Right lobe of liver (tissue), 6 donors: ENCODE data around the gene ZC3H13. TPM values are rescaled to one million over a fixed set of nuclear protein-coding genes. Genes with fewer than 3 reads are reported as not detected.

Source experiments
- ATAC-seq, 4 donors: fragments of 200-7000 bp; cut with Tn5 transposase; one replicate each; pipeline ENCODE4 v1.9.1; 2020; ENCODE audit warnings: mild to moderate bottlenecking in 4 of 4, moderate library complexity in 4 of 4
- DNase-seq, 3 donors: peaks; one replicate each; pipeline ENCODE4 v3.0.0-alpha.2; 2020
- H3K27ac ChIP-seq, 3 donors: fragments of 200-600 bp; one replicate each; pipeline ENCODE4 v1.8.0; 2022
- H3K27me3 ChIP-seq, 2 donors: fragments of 200-600 bp; one replicate each; pipeline ENCODE4 v1.8.0; 2022
- H3K36me3 ChIP-seq, 4 donors: fragments of 200-600 bp; sonication (generic) in 1 of 4; one replicate each; pipeline versions ENCODE4 v1.5.1 to v1.8.0; 2017 to 2022; ENCODE audit warnings: control low read depth in 1 of 4
- H3K4me1 ChIP-seq, 4 donors: fragments of 200-600 bp; sonication (generic) in 1 of 4; one replicate each; pipeline versions ENCODE4 v1.5.1 to v1.8.0; 2017 to 2022; ENCODE audit warnings: control low read depth in 1 of 4
- H3K4me3 ChIP-seq, 3 donors: fragments of 200-600 bp; one replicate each; pipeline ENCODE4 v1.8.0; 2022
- H3K9me3 ChIP-seq, 4 donors: fragments of 200-600 bp; sonication (generic) in 1 of 4; one replicate each; pipeline versions ENCODE4 v1.5.1 to v1.8.0; 2017 to 2022; ENCODE audit warnings: control low read depth in 1 of 4
- POLR2A ChIP-seq: fragments of 450-650 bp; IDR thresholded peaks from one replicate; pipeline ENCODE4 v1.6.1; 2017; ENCODE audit warnings: antibody characterized with exemption, mild to moderate bottlenecking
- WGBS: methylation state at CpG from one replicate; pipeline ENCODE4 v1.1.6; 2018; ENCODE audit warnings: low coverage, low lambda C conversion rate; ENCODE audit not compliant: insufficient coverage; ENCODE audit errors: missing lambda C conversion rate; 5-methylcytosine and 5-hydroxymethylcytosine counted together
- intact Hi-C, 2 donors: fragments of 100-400 bp; cut with DNase I; formaldehyde crosslinking; loops; one replicate each; pipeline versions ENCODE4 v1.11.2 to v1.14.1; 2022
- total RNA-seq, 6 experiments: library from RNA; depleted of rRNA in 2 of 6; stranded (reverse); fragments of >200 nt in 2 of 6; fragmentation: NEBNext Ultra II Directional in 3 of 6; extraction: Animal tissue kit (Norgen Biotek cat#: 25700) in 3 of 6; gene quantifications; one replicate each; pipeline versions ENCODE4 v1.1.0 to v1.2.4, GENCODE V29; 2016 to 2023
- TF ChIP-seq, protein P1 (sequence below), 4 donors: fragments of 200-600 bp in 3 of 4; fragments of 450-650 bp in 1 of 4; IDR thresholded peaks; one replicate each; pipeline versions ENCODE4 v1.5.1 to v1.8.0; 2016 to 2022; ENCODE audit warnings: antibody characterized with exemption in 4 of 4, mild to moderate bottlenecking in 2 of 4
- donor health status: DM: no; HTN: yes; CAD: no.
- donor health status: DM: no; HTN: no; CAD: no.
- donor health status: DM: no; HTN: no; CAD: no.
- donor health status: DM: no; HTN: yes; CAD: no.
- donor health status: DM: no; HTN: yes; CAD: no.

Gene ZC3H13
- total RNA-seq, 6 experiments from 2014 or later: 20.3 to 52.8 (median 50.3) TPM

DNA sequence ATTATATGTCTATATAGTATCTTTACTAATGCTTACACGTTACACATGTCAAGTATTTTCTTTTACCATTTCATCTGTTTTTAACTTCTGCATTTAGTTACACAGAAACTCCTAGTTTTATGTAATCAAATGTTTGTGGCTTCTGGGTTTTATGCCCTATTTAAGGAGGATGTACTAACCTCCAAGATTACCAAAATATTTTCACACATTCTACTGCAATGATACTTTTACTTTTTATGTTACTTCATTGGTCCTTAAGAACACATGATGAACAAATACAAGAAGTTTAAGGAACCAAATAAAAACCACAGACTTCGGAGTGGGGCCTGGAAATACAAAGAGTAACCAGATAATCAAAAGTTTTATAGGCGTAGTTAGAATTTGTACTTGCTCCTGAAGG lies 37.2 kb downstream of the ZC3H13 start:
- TF ChIP-seq, protein P1, sequence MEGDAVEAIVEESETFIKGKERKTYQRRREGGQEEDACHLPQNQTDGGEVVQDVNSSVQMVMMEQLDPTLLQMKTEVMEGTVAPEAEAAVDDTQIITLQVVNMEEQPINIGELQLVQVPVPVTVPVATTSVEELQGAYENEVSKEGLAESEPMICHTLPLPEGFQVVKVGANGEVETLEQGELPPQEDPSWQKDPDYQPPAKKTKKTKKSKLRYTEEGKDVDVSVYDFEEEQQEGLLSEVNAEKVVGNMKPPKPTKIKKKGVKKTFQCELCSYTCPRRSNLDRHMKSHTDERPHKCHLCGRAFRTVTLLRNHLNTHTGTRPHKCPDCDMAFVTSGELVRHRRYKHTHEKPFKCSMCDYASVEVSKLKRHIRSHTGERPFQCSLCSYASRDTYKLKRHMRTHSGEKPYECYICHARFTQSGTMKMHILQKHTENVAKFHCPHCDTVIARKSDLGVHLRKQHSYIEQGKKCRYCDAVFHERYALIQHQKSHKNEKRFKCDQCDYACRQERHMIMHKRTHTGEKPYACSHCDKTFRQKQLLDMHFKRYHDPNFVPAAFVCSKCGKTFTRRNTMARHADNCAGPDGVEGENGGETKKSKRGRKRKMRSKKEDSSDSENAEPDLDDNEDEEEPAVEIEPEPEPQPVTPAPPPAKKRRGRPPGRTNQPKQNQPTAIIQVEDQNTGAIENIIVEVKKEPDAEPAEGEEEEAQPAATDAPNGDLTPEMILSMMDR (IDR thresholded peaks at IDR 0.05): no peak
- TF ChIP-seq POLR2A: no peak
- no peak for DNase-seq
- peaks cover 0 to 74% (median 27%) of the 10 kb centered on the region in 4 donors for H3K36me3 ChIP-seq
- no peak overlapping the region for H3K4me3 ChIP-seq
- no peak for ATAC-seq
- WGBS: 67% methylated on average over 3 of the region's 3 CpGs
- no peaks in the 10 kb centered on the region for H3K4me1 ChIP-seq
- intact Hi-C loops: no loop called here
- no peaks in the 10 kb centered on the region for H3K9me3 ChIP-seq
- no peak overlapping the region for H3K27ac ChIP-seq
- H3K27me3 ChIP-seq: no peaks in the 10 kb centered on the region

GRCh38 chr13:46012404-46012803 lies 40.1 kb downstream of the ZC3H13 start:
- TF ChIP-seq POLR2A: no peak
- TF ChIP-seq, protein P1 (IDR thresholded peaks at IDR 0.05): no peak
- Histone ChIP-seq H3K27ac (no peak overlapping the region), H3K4me1 (no peaks in the 10 kb centered on the region), H3K27me3 (no peaks in the 10 kb centered on the region), H3K36me3 (peaks cover 0 to 65% (median 27%) of the 10 kb centered on the region in 4 donors), H3K4me3 (no peak overlapping the region), H3K9me3 (no peaks in the 10 kb centered on the region)
- ATAC-seq (no peak), DNase-seq (no peak)
- intact Hi-C loops: no loop called here

- no peaks in the 10 kb centered on the region for H3K9me3 ChIP-seq
- DNase-seq (no peak), ATAC-seq (no peak)
- no peak overlapping the region for H3K27ac ChIP-seq
- intact Hi-C loops: no loop called here
- no peak overlapping the region for H3K4me3 ChIP-seq
- H3K27me3 ChIP-seq: no peaks in the 10 kb centered on the region
- no peaks in the 10 kb centered on the region for H3K4me1 ChIP-seq
- WGBS: 90% methylated on average over 6 of the region's 6 CpGs
- TF ChIP-seq, protein P1 (IDR thresholded peaks at IDR 0.05): peak in 2 of 4 donors; percentile 6 to 28
- TF ChIP-seq POLR2A: no peak
- H3K36me3 ChIP-seq: peaks cover 0 to 63% (median 20%) of the 10 kb centered on the region in 4 donors
Observed at GRCh38 chr13:46010148-46010547, 42.4 kb downstream of the ZC3H13 start.

DNA sequence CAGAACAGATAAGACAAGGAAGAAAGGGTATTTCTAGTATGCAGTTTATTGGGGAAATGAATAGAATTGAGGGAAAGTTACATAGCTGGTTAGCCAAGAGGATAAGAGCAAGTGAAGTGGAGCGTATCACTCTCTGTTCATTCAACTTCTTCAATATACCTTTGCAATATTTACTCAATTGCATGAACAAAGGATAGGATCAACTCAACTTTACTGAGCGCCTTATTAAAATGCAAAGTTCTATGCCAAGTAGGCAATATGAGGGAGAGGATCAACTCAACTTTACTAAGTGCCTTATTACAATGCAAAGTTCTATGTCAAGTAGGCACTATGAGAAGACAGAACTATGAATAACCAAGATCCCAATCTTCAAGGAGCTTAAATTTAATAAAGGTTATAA lies 43.9 kb downstream of the ZC3H13 start:
- WGBS: 100% methylated on average over 2 of the region's 2 CpGs
- ATAC-seq (no peak), DNase-seq (no peak)

More for the DNA sequence above, 43.9 kb downstream of the ZC3H13 start:
- Histone ChIP-seq H3K4me1 (no peaks in the 10 kb centered on the region), H3K4me3 (no peak overlapping the region), H3K9me3 (no peaks in the 10 kb centered on the region), H3K27me3 (no peaks in the 10 kb centered on the region), H3K27ac (no peak overlapping the region), H3K36me3 (peaks cover 0 to 56% (median 20%) of the 10 kb centered on the region in 4 donors)
- intact Hi-C loops: no loop called here
- no peak for TF ChIP-seq POLR2A
- TF ChIP-seq, protein P1 (IDR thresholded peaks at IDR 0.05): no peak
